H1 (cell line): ENCODE data around the gene TMEM117. TPM values are rescaled to one million over a fixed set of nuclear protein-coding genes. Genes with fewer than 3 reads are reported as not detected.

Experiments
- CTCF ChIA-PET: fragments of 300-600 bp; sonication (Branson Sonifier 250); formaldehyde crosslinking; loops from one replicate; lab custom pipeline; 2021; ENCODE audit not compliant: partially characterized antibody; lab: Charles Lee
- POLR2A ChIA-PET: fragments of 300-600 bp; sonication (Branson Sonifier 250); formaldehyde crosslinking; loops from one replicate; lab custom pipeline; 2021; ENCODE audit warnings: inconsistent platforms; ENCODE audit not compliant: partially characterized antibody; lab: Charles Lee
- DNase-seq, 2 experiments: peaks; one replicate each; pipeline versions ENCODE4 v3.0.0 to v3.0.0-alpha.2; 2010 to 2022; ENCODE audit warnings: low spot score in 2 of 2, low read depth in 1 of 2, mixed read lengths in 1 of 2
- FAIRE-seq: peaks from 2 replicates; lab custom pipeline; 2011; peaks lifted over from hg19 to GRCh38; lab: Jason Lieb, UNC
- H2AFZ ChIP-seq: 2 replicates; pipeline ENCODE4 v1.8.1; 2012; ENCODE audit warnings: low read length, inconsistent platforms
- H2AK5ac ChIP-seq: 2 replicates; pipeline ENCODE4 v1.6.1; 2013; ENCODE audit warnings: low read depth, low read length
- H2BK120ac ChIP-seq: replicated peaks from 2 replicates; pipeline ENCODE3; 2013; ENCODE audit warnings: low read depth, low read length, inconsistent platforms
- H2BK12ac ChIP-seq: 2 replicates; pipeline ENCODE4 v1.6.1; 2013; ENCODE audit warnings: low read depth, low read length
- H2BK15ac ChIP-seq: 2 replicates; pipeline ENCODE4 v1.6.1; 2013; ENCODE audit warnings: low read length
- H2BK20ac ChIP-seq: 2 replicates; pipeline ENCODE4 v1.6.1; 2013; ENCODE audit warnings: low read length
- H2BK5ac ChIP-seq: 2 replicates; pipeline ENCODE4 v1.6.1; 2013; ENCODE audit warnings: low read depth, low read length
- H3K14ac ChIP-seq: 2 replicates; pipeline ENCODE4 v1.6.1; 2013; ENCODE audit warnings: inconsistent platforms; ENCODE audit not compliant: insufficient read length
- H3K18ac ChIP-seq: 2 replicates; pipeline ENCODE4 v1.6.1; 2013; ENCODE audit warnings: low read length; ENCODE audit errors: extremely low read depth
- H3K23ac ChIP-seq: 2 replicates; pipeline ENCODE4 v1.6.1; 2013; ENCODE audit warnings: inconsistent platforms; ENCODE audit not compliant: insufficient read length
- H3K23me2 ChIP-seq: 2 replicates; pipeline ENCODE4 v1.6.1; 2013; ENCODE audit warnings: low read depth, low read length
- H3K27ac ChIP-seq: 2 replicates; pipeline ENCODE4 v1.6.1; 2011; ENCODE audit warnings: low read depth, low read length, inconsistent platforms
- H3K27me3 ChIP-seq, 4 experiments: replicated peaks in 1 of 4; 1 replicate in 1 of 4; 2 replicates in 3 of 4; pipeline versions ENCODE4 v1.6.1 to v1.8.1; 2011 to 2013; ENCODE audit warnings: low read length in 3 of 4, mild to moderate bottlenecking in 3 of 4, inconsistent platforms in 2 of 4, mixed read lengths in 2 of 4, moderate library complexity in 1 of 4; ENCODE audit not compliant: control insufficient read depth in 3 of 4, insufficient read depth in 3 of 4; ENCODE audit errors: extremely low read depth in 1 of 4
- H3K36me3 ChIP-seq, 4 experiments: 2 replicates each; pipeline versions ENCODE4 v1.6.1 to v1.8.1; 2011 to 2013; ENCODE audit warnings: mild to moderate bottlenecking in 4 of 4, low read length in 3 of 4, moderate library complexity in 2 of 4, control low read depth in 1 of 4, inconsistent platforms in 1 of 4; ENCODE audit not compliant: insufficient read depth in 4 of 4, control insufficient read depth in 2 of 4
- H3K4ac ChIP-seq: replicated peaks from 2 replicates; pipeline ENCODE3; 2013; ENCODE audit warnings: low read length, low read depth, mixed read lengths, inconsistent platforms; ENCODE audit not compliant: insufficient read length
- H3K4me1 ChIP-seq, 4 experiments: replicated peaks in 1 of 4; 1 replicate in 1 of 4; 2 replicates in 3 of 4; pipeline versions ENCODE4 v1.6.1 to v1.8.1; 2011 to 2013; ENCODE audit warnings: low read length in 3 of 4, inconsistent platforms in 2 of 4, mixed read lengths in 1 of 4; ENCODE audit not compliant: insufficient read depth in 4 of 4, control insufficient read depth in 3 of 4
- H3K4me2 ChIP-seq, 2 experiments: 2 replicates each; pipeline versions ENCODE4 v1.6.1 to v1.8.1; 2011 to 2013; ENCODE audit warnings: low read depth in 2 of 2, low read length in 2 of 2, control low read depth in 1 of 2, inconsistent platforms in 1 of 2, mild to moderate bottlenecking in 1 of 2; ENCODE audit not compliant: insufficient read depth in 1 of 2
- H3K4me3 ChIP-seq, 4 experiments: fragments of 200-600, 300-600 bp in 1 of 4; sonication (generic), shearing (Covaris generic), sonication (Bioruptor Twin) in 1 of 4; 2 replicates each; pipeline versions ENCODE4 v1.5.1 to v1.8.1; 2011 to 2016; ENCODE audit warnings: low read length in 4 of 4, low read depth in 3 of 4, control low read depth in 2 of 4, inconsistent platforms in 2 of 4, mild to moderate bottlenecking in 2 of 4, mixed read lengths in 1 of 4, moderate library complexity in 1 of 4; ENCODE audit not compliant: insufficient read depth in 2 of 4; ENCODE audit errors: extremely low read depth in 1 of 4
- H3K56ac ChIP-seq: replicated peaks from 2 replicates; pipeline ENCODE3; 2013; ENCODE audit warnings: low read depth, mild to moderate bottlenecking, mixed read lengths, low read length, inconsistent platforms; ENCODE audit not compliant: insufficient read length
- H3K79me1 ChIP-seq: 2 replicates; pipeline ENCODE4 v1.6.1; 2013; ENCODE audit warnings: low read depth, low read length, control low read depth
- H3K79me2 ChIP-seq, 2 experiments: 2 replicates each; pipeline versions ENCODE4 v1.6.1 to v1.8.1; 2012 to 2013; ENCODE audit warnings: low read length in 2 of 2, mild to moderate bottlenecking in 2 of 2, inconsistent platforms in 1 of 2; ENCODE audit not compliant: insufficient read depth in 2 of 2, control insufficient read depth in 1 of 2
- H3K9ac ChIP-seq, 4 experiments: replicated peaks in 1 of 4; 1 replicate in 1 of 4; 2 replicates in 3 of 4; pipeline versions ENCODE4 v1.6.1 to v1.8.1; 2011 to 2013; ENCODE audit warnings: low read depth in 3 of 4, low read length in 3 of 4, control low read depth in 2 of 4, mild to moderate bottlenecking in 2 of 4, moderate library complexity in 2 of 4, inconsistent platforms in 1 of 4; ENCODE audit errors: extremely low read depth in 1 of 4
- H3K9me3 ChIP-seq, 2 experiments: 2 replicates each; pipeline versions ENCODE4 v1.6.1 to v1.8.1; 2012 to 2013; ENCODE audit warnings: mild to moderate bottlenecking in 2 of 2, moderate library complexity in 2 of 2, control low read depth in 1 of 2, inconsistent platforms in 1 of 2, low read depth in 1 of 2, low read length in 1 of 2, mixed read lengths in 1 of 2; ENCODE audit not compliant: insufficient read depth in 2 of 2
- H4K20me1 ChIP-seq, 2 experiments: replicated peaks in 1 of 2; 2 replicates each; pipeline versions ENCODE3 to v1.8.1; 2011 to 2013; ENCODE audit warnings: inconsistent platforms in 2 of 2, low read length in 2 of 2, mild to moderate bottlenecking in 1 of 2; ENCODE audit not compliant: insufficient read depth in 2 of 2, control insufficient read depth in 1 of 2
- H4K5ac ChIP-seq: 2 replicates; pipeline ENCODE4 v1.6.1; 2013; ENCODE audit warnings: low read length, low read depth, mixed read lengths, inconsistent platforms; ENCODE audit not compliant: insufficient read length
- H4K8ac ChIP-seq: 2 replicates; pipeline ENCODE4 v1.8.0; 2013; ENCODE audit warnings: mild to moderate bottlenecking, moderate library complexity, low read length, inconsistent platforms; ENCODE audit not compliant: insufficient read depth; ENCODE audit errors: extremely low read depth
- H4K91ac ChIP-seq: replicated peaks from 2 replicates; pipeline ENCODE3; 2013; ENCODE audit warnings: low read length, mixed read lengths, inconsistent platforms; ENCODE audit not compliant: insufficient read length
- RXRA ChIP-seq: IDR thresholded peaks from 2 replicates; pipeline ENCODE4 v1.6.1; 2011; ENCODE audit warnings: low read depth, mild to moderate bottlenecking, low read length, moderate library complexity; ENCODE audit not compliant: insufficient read depth
- SIRT6 ChIP-seq: IDR thresholded peaks from one replicate; pipeline ENCODE4 v1.7.1; 2012; ENCODE audit warnings: low read length, inconsistent platforms
- WGBS, 2 experiments: shearing (Covaris generic) in 1 of 2; methylation state at CpG; one replicate each; pipeline versions ENCODE4 v1.1.6 to v1.1.7; 2013 to 2015; ENCODE audit warnings: low lambda C conversion rate in 2 of 2, mixed read lengths in 2 of 2, inconsistent platforms in 1 of 2, low coverage in 1 of 2, missing lambda C conversion rate in 1 of 2; ENCODE audit not compliant: insufficient replicate concordance in 2 of 2, insufficient coverage in 1 of 2, insufficient read length in 1 of 2; ENCODE audit errors: extremely low coverage in 1 of 2, missing lambda C conversion rate in 1 of 2; 5-methylcytosine and 5-hydroxymethylcytosine counted together
- polyA plus RNA-seq, 7 experiments: library from polyadenylated mRNA; depleted of rRNA in 3 of 7; stranded (reverse) in 5 of 7; unstranded in 2 of 7; fragments of >200 nt in 5 of 7; fragments of 200-250 nt in 2 of 7; gene quantifications; 1 replicate in 5 of 7; 2 replicates in 1 of 7; 4 replicates in 1 of 7; pipeline versions ENCODE4 v1.2.1 to v1.2.3, GENCODE V29; 2011 to 2013; ENCODE audit warnings: missing spikeins in 2 of 7, mixed read lengths in 2 of 7
- total RNA-seq: library from RNA; stranded (reverse); fragmentation: NEBNext Ultra II Directional; extraction: Animal tissue kit (Norgen Biotek cat#: 25700); gene quantifications from 2 replicates; pipeline ENCODE4 v1.2.1, GENCODE V29; 2021

Gene TMEM117
- total and polyA plus RNA-seq, 2 of the 8 experiments (the other 6 are each of a cell fraction or from before 2014, with no cell fraction given): 0.80 to 1.4 TPM

GRCh38 chr12:43968736-43969135, 132.9 kb downstream of the TMEM117 start:
- no peak for TF ChIP-seq RXRA
- no peak for TF ChIP-seq SIRT6
- ChIA-PET CTCF (no interaction called here), POLR2A (no interaction called here)
- Histone ChIP-seq H3K56ac (no peak overlapping the region), H3K23me2 (no peaks in the 10 kb centered on the region), H3K4me2 (no peak overlapping the region), H3K79me1 (no peaks in the 10 kb centered on the region), H3K14ac (no peak overlapping the region), H2BK20ac (no peak overlapping the region), H3K23ac (no peak overlapping the region), H3K79me2 (no peaks in the 10 kb centered on the region), H4K5ac (no peak overlapping the region), H2AK5ac (no peak overlapping the region), H3K36me3 (no peaks in the 10 kb centered on the region), H3K4me1 (no peaks in the 10 kb centered on the region), H3K9ac (no peak overlapping the region), H4K20me1 (no peaks in the 10 kb centered on the region), H2BK120ac (no peak overlapping the region), H2BK15ac (no peak overlapping the region), H2BK12ac (no peak overlapping the region), H4K8ac (no peak overlapping the region), H3K9me3 (0 out of 4 replicates have a peak, but pooled peaks cover 0 to 2% of the 10 kb centered on the region in 2 experiments), H3K4ac (no peak overlapping the region), H3K27ac (no peak overlapping the region), H2AFZ (no peak overlapping the region), H3K27me3 (peaks cover 0 to 1% (median 0%) of the 10 kb centered on the region in 4 experiments; a peak in 1 of 7 replicates), H3K18ac (no peak overlapping the region), H3K4me3 (no peak overlapping the region), H4K91ac (no peak overlapping the region), H2BK5ac (no peak overlapping the region)
- DNase-seq: no peak
- WGBS, 2 experiments: 88 to 100% methylated on average over 1 to 4 of the region's 4 CpGs
- FAIRE-seq: no peak
